Fibroblast of skin of left quadriceps (primary cell): ENCODE measurements around the gene KCNS1.
"Not testable (repeated sequence)": the region's sequence is repeated elsewhere in the genome, so short reads cannot be mapped to it uniquely, and the experiment has no call there.

ENCODE experiments used
- DNase-seq, 2 experiments: peaks; one replicate each; pipeline ENCODE4 v3.0.0-alpha.2; 2013; ENCODE audit warnings: low read depth in 2 of 2

KCNS1 gene

GRCh38 chr20:45100563-45101245 is at the start of gene KCNS1:
KCNS1 (minus strand) TSS chr20:45101127; CDS start chr20:45099236, 1,891 bp downstream.
- no peak for DNase-seq

GRCh38 chr20:45149062-45149461 is 48.1 kb upstream of the KCNS1 start:
- no peak for DNase-seq

GRCh38 chr20:45140836-45141235 is 39.9 kb upstream of the KCNS1 start:
- no peak for DNase-seq

GRCh38 chr20:45139733-45140375 is 38.9 kb upstream of the KCNS1 start:
- not testable (repeated sequence) for DNase-seq

GRCh38 chr20:45138561-45139300 is 37.8 kb upstream of the KCNS1 start:
- no peak for DNase-seq

- no peak for DNase-seq
Measured at GRCh38 chr20:45136911-45137310, 36.0 kb upstream of the KCNS1 start.

GRCh38 chr20:45128099-45128498 is 27.2 kb upstream of the KCNS1 start:
- DNase-seq: no peak

GRCh38 chr20:45124365-45124764 is 23.4 kb upstream of the KCNS1 start, which contains the start of gene WFDC12:
WFDC12 (minus strand) TSS chr20:45124465; CDS start chr20:45124447, 18 bp downstream.
- DNase-seq: no peak

GRCh38 chr20:45121388-45121787 is 20.5 kb upstream of the KCNS1 start:
- no peak for DNase-seq

GRCh38 chr20:45119556-45120266 is 18.8 kb upstream of the KCNS1 start:
- DNase-seq: no peak

- DNase-seq: no peak
Measured at GRCh38 chr20:45118028-45118427, 17.1 kb upstream of the KCNS1 start.

GRCh38 chr20:45117581-45117980 is 16.7 kb upstream of the KCNS1 start:
- DNase-seq: no peak

- no peak for DNase-seq
Measured at GRCh38 chr20:45115829-45116228, 14.9 kb upstream of the KCNS1 start.

GRCh38 chr20:45115386-45115774 is 14.5 kb upstream of the KCNS1 start:
- no peak for DNase-seq

GRCh38 chr20:45114465-45115385 is 13.8 kb upstream of the KCNS1 start, which contains the start of gene WFDC5:
WFDC5 (minus strand) TSS chr20:45115174; CDS start chr20:45115083, 91 bp downstream.
- no peak for DNase-seq

- DNase-seq: no peak
Measured at GRCh38 chr20:45113865-45114264, 12.9 kb upstream of the KCNS1 start.

GRCh38 chr20:45112754-45113153 is 11.8 kb upstream of the KCNS1 start:
- no peak for DNase-seq

- DNase-seq: no peak
Measured at GRCh38 chr20:45111799-45112471, 11.0 kb upstream of the KCNS1 start.

GRCh38 chr20:45111285-45111684 is 10.4 kb upstream of the KCNS1 start:
- no peak for DNase-seq

GRCh38 chr20:45110301-45110700 is 9.4 kb upstream of the KCNS1 start:
- DNase-seq: no peak
